Measurements from ENCODE around the gene WDPCP.

DNA sequence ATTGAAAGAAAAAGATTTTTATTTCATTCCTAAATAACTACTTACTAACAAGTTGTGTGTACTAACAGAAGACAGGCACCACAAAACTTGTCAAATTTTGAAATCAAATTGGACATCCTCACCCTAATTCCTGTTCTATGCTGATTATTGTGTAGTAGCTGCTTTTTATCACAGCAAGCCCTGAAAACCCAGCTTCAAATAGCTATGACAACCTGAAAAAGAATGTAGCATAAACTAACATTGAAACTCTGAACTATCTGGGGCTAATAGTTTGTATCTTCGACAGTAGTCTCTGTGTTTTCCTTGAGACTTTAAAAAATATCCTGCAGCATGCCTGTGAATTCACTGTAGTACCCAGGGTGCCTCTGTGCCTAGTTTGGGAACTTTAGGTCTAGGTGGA, 122.6 kb downstream of the WDPCP start:
- no peak for TF ChIP-seq SMC3 (IDR thresholded peaks at IDR 0.05; ENCODE audit: low read depth, low read length)
- no peak for TF ChIP-seq POLR2A (IDR thresholded peaks at IDR 0.05; ENCODE audit: low read depth, low read length)
- TF ChIP-seq, protein P1, sequence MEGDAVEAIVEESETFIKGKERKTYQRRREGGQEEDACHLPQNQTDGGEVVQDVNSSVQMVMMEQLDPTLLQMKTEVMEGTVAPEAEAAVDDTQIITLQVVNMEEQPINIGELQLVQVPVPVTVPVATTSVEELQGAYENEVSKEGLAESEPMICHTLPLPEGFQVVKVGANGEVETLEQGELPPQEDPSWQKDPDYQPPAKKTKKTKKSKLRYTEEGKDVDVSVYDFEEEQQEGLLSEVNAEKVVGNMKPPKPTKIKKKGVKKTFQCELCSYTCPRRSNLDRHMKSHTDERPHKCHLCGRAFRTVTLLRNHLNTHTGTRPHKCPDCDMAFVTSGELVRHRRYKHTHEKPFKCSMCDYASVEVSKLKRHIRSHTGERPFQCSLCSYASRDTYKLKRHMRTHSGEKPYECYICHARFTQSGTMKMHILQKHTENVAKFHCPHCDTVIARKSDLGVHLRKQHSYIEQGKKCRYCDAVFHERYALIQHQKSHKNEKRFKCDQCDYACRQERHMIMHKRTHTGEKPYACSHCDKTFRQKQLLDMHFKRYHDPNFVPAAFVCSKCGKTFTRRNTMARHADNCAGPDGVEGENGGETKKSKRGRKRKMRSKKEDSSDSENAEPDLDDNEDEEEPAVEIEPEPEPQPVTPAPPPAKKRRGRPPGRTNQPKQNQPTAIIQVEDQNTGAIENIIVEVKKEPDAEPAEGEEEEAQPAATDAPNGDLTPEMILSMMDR (conservative IDR thresholded peaks at IDR 0.05; ENCODE audit: low read depth, low read length) = no peak
- TF ChIP-seq MAZ (IDR thresholded peaks at IDR 0.05; ENCODE audit: borderline replicate concordance, low read depth, low read length) = no peak
- no peak for TF ChIP-seq RAD21 (IDR thresholded peaks at IDR 0.05; ENCODE audit: low read length)
- no peak for TF ChIP-seq ELK1 (IDR thresholded peaks at IDR 0.05; ENCODE audit: borderline replicate concordance, low read depth, low read length)
- no peak for TF ChIP-seq NFE2L2 (IDR thresholded peaks at IDR 0.05; ENCODE audit: low read depth, low read length)
- no peak for TF ChIP-seq BHLHE40 (IDR thresholded peaks at IDR 0.05; ENCODE audit: low read depth, low read length)
- no peak for TF ChIP-seq FOS (IDR thresholded peaks at IDR 0.05; ENCODE audit: low read depth, low read length)
- TF ChIP-seq CEBPB (IDR thresholded peaks at IDR 0.05; ENCODE audit: low read depth, low read length) = no peak
- no peak for TF ChIP-seq MXI1 (IDR thresholded peaks at IDR 0.05; ENCODE audit: borderline replicate concordance, low read depth, low read length)
- no peak for TF ChIP-seq RFX5 (IDR thresholded peaks at IDR 0.05; ENCODE audit: low read depth, low read length)
- TF ChIP-seq CHD1 (IDR thresholded peaks at IDR 0.05; ENCODE audit: low read depth, low read length) = no peak

Data from IMR-90 (cell line).